Body of pancreas (tissue), 4 donors: ENCODE results near the gene BRPF1.

ENCODE experiments used
- CTCF ChIP-seq, 7 experiments: fragments of 450-650 bp in 4 of 7; fragments of 200-600 bp in 3 of 7; sonication (generic) in 3 of 7; IDR thresholded peaks; one replicate each; pipeline ENCODE4 v1.5.1; 2016 to 2019; ENCODE audit warnings: antibody characterized with exemption in 7 of 7
- POLR2A ChIP-seq, 3 donors: fragments of 450-650 bp; IDR thresholded peaks; one replicate each; pipeline ENCODE4 v1.6.1; 2016; ENCODE audit warnings: antibody characterized with exemption in 3 of 3, mild to moderate bottlenecking in 2 of 3

GRCh38 chr3:9712415-9712814, 19.1 kb upstream of the BRPF1 start:
- TF ChIP-seq CTCF (IDR thresholded peaks at IDR 0.05) (no peak), POLR2A (IDR thresholded peaks at IDR 0.05) (no peak)
